ENCODE measurements around the gene DPPA5.

Gene DPPA5

DNA sequence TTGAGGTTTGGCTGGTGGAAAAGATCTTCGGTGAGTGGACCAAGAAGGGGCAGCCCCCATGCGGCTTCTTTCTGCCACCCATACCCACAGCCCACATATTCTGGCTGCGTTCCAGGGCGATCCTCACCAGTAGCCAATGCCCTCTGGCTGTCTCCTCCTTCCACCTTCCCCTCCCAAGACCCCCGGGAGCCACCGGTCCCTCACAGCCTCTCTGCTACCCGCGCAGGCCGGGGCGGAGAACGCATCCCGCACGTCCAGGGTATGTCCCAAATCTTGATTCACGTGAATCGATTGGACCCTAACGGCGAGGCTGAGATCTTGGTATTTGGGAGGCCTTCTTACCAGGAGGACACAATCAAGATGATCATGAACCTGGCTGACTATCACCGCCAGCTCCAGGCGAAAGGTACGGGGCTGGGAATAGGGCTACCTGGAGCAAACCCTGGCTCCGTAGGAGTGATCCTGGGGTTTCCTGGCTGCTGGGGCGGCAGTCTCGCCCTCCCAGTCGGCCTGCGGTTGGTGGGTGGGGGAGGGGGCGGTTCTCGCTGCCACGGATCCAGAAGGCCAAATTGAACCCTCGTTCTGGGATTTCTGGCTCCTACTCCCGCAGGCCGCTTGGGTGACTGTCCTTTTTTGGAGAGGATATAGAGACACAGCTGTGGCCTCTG, 8.9 kb upstream of the DPPA5 start:
- intact Hi-C loops (cut with DNase I; ENCODE audit: low total_unique reads): no loop called here
- TF ChIP-seq, protein P1, sequence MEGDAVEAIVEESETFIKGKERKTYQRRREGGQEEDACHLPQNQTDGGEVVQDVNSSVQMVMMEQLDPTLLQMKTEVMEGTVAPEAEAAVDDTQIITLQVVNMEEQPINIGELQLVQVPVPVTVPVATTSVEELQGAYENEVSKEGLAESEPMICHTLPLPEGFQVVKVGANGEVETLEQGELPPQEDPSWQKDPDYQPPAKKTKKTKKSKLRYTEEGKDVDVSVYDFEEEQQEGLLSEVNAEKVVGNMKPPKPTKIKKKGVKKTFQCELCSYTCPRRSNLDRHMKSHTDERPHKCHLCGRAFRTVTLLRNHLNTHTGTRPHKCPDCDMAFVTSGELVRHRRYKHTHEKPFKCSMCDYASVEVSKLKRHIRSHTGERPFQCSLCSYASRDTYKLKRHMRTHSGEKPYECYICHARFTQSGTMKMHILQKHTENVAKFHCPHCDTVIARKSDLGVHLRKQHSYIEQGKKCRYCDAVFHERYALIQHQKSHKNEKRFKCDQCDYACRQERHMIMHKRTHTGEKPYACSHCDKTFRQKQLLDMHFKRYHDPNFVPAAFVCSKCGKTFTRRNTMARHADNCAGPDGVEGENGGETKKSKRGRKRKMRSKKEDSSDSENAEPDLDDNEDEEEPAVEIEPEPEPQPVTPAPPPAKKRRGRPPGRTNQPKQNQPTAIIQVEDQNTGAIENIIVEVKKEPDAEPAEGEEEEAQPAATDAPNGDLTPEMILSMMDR (IDR thresholded peaks at IDR 0.05): no peak
- H3K36me3 ChIP-seq: no peaks in the 10 kb centered on the region
- no peak for DNase-seq
- no peaks in the 10 kb centered on the region for H3K4me1 ChIP-seq
- H3K27me3 ChIP-seq: no peaks in the 10 kb centered on the region
- no peak overlapping the region for H3K4me3 ChIP-seq
- H3K9me3 ChIP-seq: no peaks in the 10 kb centered on the region
- no peak overlapping the region for H3K27ac ChIP-seq

DNA sequence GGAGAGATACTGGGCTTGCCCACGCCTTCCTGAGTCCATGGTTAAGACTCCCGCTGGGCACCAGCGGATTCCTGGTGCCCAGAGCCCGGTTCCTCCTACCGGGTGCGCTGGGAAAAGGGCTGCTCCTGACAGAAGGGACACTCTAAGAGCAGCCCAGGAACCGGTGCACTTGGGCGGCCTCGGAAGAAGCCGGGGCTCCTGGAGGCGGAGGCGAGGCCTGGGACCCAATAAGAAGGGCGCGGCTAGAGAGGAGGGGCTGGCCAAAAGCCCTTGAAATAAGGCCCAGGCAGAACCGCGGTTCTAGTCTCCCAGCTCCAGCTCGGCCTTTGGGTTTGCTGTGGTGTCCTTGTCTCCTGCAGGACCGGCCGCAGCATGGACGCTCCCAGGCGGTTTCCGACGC, 8.3 kb upstream of the DPPA5 start, which contains the start of gene KHDC3L:
TSS of gene KHDC3L (plus strand) at position 301 of the 400 bp plus-strand sequence. CDS start at position 373, 72 bp downstream.
- TF ChIP-seq, protein P1 (IDR thresholded peaks at IDR 0.05): no peak
- H3K27me3 ChIP-seq: no peaks in the 10 kb centered on the region
- H3K4me1 ChIP-seq: no peaks in the 10 kb centered on the region
- no peaks in the 10 kb centered on the region for H3K9me3 ChIP-seq
- no peak within 1 kb of the TSS for H3K4me3 ChIP-seq
- H3K27ac ChIP-seq: no peak within 1 kb of the TSS
- intact Hi-C loops (cut with DNase I; ENCODE audit: low total_unique reads): no loop called here
- no peaks in the 10 kb centered on the region for H3K36me3 ChIP-seq
- DNase-seq: no peak

DNA sequence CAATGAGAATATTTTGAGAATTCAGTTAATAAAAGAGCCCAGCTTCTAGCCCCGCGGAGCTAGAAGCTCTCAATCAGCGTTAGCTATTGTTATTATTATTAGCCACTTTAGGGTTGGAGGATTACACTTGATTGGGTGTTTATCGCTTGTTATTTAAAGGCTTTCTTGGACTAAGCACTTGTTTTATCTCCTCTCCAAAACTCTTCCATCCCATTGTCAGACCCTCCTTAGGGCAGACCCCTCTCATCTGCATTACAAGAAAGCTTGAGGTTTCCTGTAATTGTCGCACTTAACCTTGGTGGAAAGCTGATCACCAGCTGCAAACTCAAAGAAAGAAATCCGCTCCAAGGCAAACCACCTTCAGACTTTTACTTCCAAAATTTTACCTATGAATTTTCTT, 4.8 kb downstream of the DPPA5 start:
- Histone ChIP-seq H3K27ac (no peak overlapping the region), H3K36me3 (no peaks in the 10 kb centered on the region), H3K27me3 (peaks cover 0 to 20% of the 10 kb centered on the region in 2 donors), H3K9me3 (no peaks in the 10 kb centered on the region), H3K4me1 (no peaks in the 10 kb centered on the region), H3K4me3 (no peak overlapping the region)
- TF ChIP-seq, protein P1 (IDR thresholded peaks at IDR 0.05): no peak
- DNase-seq: no peak
- intact Hi-C loops (cut with DNase I; ENCODE audit: low total_unique reads): no loop called here

DNA sequence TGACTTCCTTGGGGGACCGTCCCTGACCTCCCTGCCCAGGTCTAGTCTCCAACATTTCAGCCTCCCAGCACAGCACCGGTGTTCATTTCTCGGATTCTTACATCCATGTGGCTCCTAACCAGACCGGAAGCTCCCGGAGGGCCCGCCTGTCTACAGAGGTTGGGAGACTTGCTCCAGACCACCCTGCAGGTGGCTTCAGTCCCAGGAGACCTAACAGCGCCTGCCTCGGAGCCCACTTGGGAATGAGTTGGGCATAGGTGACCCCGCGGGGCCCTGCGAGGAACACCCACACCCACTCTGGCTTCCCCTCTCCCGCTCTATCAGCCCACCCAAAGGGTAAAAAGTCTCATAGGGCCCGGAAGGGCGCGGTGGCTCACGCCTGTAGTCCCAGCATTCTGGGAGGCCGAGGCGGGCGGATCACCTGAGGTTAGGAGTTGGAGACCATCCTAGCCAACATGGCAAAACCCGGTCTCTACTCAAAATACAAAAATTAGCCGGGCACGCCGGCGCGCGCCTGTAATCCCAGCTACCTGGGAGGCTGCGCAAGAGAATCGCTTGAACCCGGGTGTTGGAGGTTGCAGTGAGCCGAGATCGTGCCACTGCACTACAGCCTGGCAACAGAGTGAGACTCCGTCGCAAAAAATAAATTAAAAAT, 5.4 kb downstream of the DPPA5 start:
- intact Hi-C loops (cut with DNase I; ENCODE audit: low total_unique reads): no loop called here
- H3K9me3 ChIP-seq: no peaks in the 10 kb centered on the region
- H3K27ac ChIP-seq: no peak overlapping the region
- DNase-seq: no peak
- no peaks in the 10 kb centered on the region for H3K36me3 ChIP-seq
- TF ChIP-seq, protein P1 (IDR thresholded peaks at IDR 0.05): no peak
- peaks cover 0 to 20% of the 10 kb centered on the region in 2 donors for H3K27me3 ChIP-seq
- H3K4me1 ChIP-seq: no peaks in the 10 kb centered on the region
- H3K4me3 ChIP-seq: no peak overlapping the region

DNA sequence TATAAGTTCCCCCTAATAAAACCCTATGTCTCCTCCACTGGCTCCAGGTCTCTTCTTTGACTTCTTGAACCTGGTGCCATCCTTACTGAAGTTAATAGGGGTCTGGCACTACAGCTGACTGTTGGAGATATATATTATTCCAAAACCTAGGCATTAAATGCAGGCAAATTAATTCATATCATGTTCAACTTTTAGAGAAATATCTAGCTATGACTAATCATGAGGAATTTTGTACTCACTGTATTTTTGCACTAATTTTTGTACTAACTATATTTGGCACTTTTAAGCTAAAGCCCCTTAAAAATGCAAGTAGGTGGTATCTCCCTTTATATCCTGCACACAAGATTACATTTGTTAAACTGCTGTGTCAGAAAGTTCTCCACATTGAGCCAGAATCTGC, 10.9 kb downstream of the DPPA5 start:
- no peak overlapping the region for H3K4me3 ChIP-seq
- no peak for DNase-seq
- TF ChIP-seq, protein P1 (IDR thresholded peaks at IDR 0.05): no peak
- no peak overlapping the region for H3K27ac ChIP-seq
- H3K27me3 ChIP-seq: peaks cover 0 to 3% of the 10 kb centered on the region in 2 donors
- no peaks in the 10 kb centered on the region for H3K4me1 ChIP-seq
- no peaks in the 10 kb centered on the region for H3K36me3 ChIP-seq
- H3K9me3 ChIP-seq: no peaks in the 10 kb centered on the region
- intact Hi-C loops (cut with DNase I; ENCODE audit: low total_unique reads): no loop called here

Data from tibial artery (tissue), 4 donors.